Measurements from ENCODE around the gene TM7SF2. TPM values are rescaled to one million over a fixed set of nuclear protein-coding genes. Genes with fewer than 3 reads are reported as not detected.

TM7SF2 gene
- total RNA-seq, 4 donors from 2014 or later: 20.0 to 99.4 (median 53.5) TPM

GRCh38 chr11:65103476-65103875 is 8.2 kb upstream of the TM7SF2 start:
- no peak for DNase-seq
- Histone ChIP-seq H3K4me3 (replicated peaks in 1 of 3) (no peak overlapping the region), H3K27me3 (no peaks in the 10 kb centered on the region), H3K4me1 (peaks cover 0 to 26% of the 10 kb centered on the region in 2 donors), H3K9me3 (no peaks in the 10 kb centered on the region), H3K27ac (no peak overlapping the region), H3K36me3 (peaks cover 9 to 14% of the 10 kb centered on the region in 2 donors)
- intact Hi-C loops (cut with DNase I): no loop called here
- no peak for TF ChIP-seq POLR2A (IDR thresholded peaks at IDR 0.05)
- TF ChIP-seq CTCF (IDR thresholded peaks at IDR 0.05): no peak

- no peak overlapping the region for H3K4me3 ChIP-seq (replicated peaks in 1 of 3)
- H3K9me3 ChIP-seq: no peaks in the 10 kb centered on the region
- H3K36me3 ChIP-seq: peaks cover 14 to 24% of the 10 kb centered on the region in 2 donors
- no peak for TF ChIP-seq POLR2A (IDR thresholded peaks at IDR 0.05)
- TF ChIP-seq CTCF (IDR thresholded peaks at IDR 0.05): no peak
- H3K27me3 ChIP-seq: no peaks in the 10 kb centered on the region
- no peak overlapping the region for H3K27ac ChIP-seq
- peaks cover 0 to 26% of the 10 kb centered on the region in 2 donors for H3K4me1 ChIP-seq
- intact Hi-C loops (cut with DNase I): no loop called here
- 77% methylated on average over 4 of the region's 4 CpGs for WGBS, 2 donors
- no peak for DNase-seq
Measured at GRCh38 chr11:65104628-65105027, 7.0 kb upstream of the TM7SF2 start.

GRCh38 chr11:65107078-65107477 is 4.6 kb upstream of the TM7SF2 start:
- no peak for TF ChIP-seq CTCF (IDR thresholded peaks at IDR 0.05)
- no peak for TF ChIP-seq POLR2A (IDR thresholded peaks at IDR 0.05)
- H3K9me3 ChIP-seq: no peaks in the 10 kb centered on the region
- 95 to 98% methylated on average over 13 to 15 of the region's 15 CpGs for WGBS, 2 donors
- peaks cover 14 to 26% of the 10 kb centered on the region in 2 donors for H3K36me3 ChIP-seq
- H3K4me3 ChIP-seq (replicated peaks in 1 of 3): no peak overlapping the region
- intact Hi-C loops (cut with DNase I): no loop called here
- no peaks in the 10 kb centered on the region for H3K27me3 ChIP-seq
- peaks cover 7 to 27% of the 10 kb centered on the region in 2 donors for H3K4me1 ChIP-seq
- no peak for DNase-seq
- no peak overlapping the region for H3K27ac ChIP-seq

GRCh38 chr11:65107751-65108468 is 3.8 kb upstream of the TM7SF2 start:
- intact Hi-C loops (cut with DNase I): no loop called here
- no peaks in the 10 kb centered on the region for H3K9me3 ChIP-seq
- H3K27me3 ChIP-seq: no peaks in the 10 kb centered on the region
- peaks cover 14 to 27% of the 10 kb centered on the region in 2 donors for H3K4me1 ChIP-seq
- no peak for DNase-seq
- peaks cover 14 to 26% of the 10 kb centered on the region in 2 donors for H3K36me3 ChIP-seq
- TF ChIP-seq CTCF (IDR thresholded peaks at IDR 0.05): no peak
- TF ChIP-seq POLR2A (IDR thresholded peaks at IDR 0.05): no peak
- H3K4me3 ChIP-seq (replicated peaks in 1 of 3): no peak overlapping the region
- H3K27ac ChIP-seq: no peak overlapping the region
- 90 to 95% methylated on average over 17 to 34 of the region's 52 CpGs for WGBS, 2 donors

- TF ChIP-seq POLR2A (IDR thresholded peaks at IDR 0.05) (no peak), CTCF (IDR thresholded peaks at IDR 0.05) (no peak)
- intact Hi-C loops (cut with DNase I): no loop called here
- 92 to 93% methylated on average over 11 to 22 of the region's 38 CpGs for WGBS, 2 donors
Measured at GRCh38 chr11:65108469-65109123, 3.1 kb upstream of the TM7SF2 start.

More at GRCh38 chr11:65108469-65109123, 3.1 kb upstream of the TM7SF2 start:
- Histone ChIP-seq H3K36me3 (peaks cover 14 to 26% of the 10 kb centered on the region in 2 donors), H3K27me3 (no peaks in the 10 kb centered on the region), H3K27ac (no peak overlapping the region), H3K4me1 (peaks cover 21 to 31% of the 10 kb centered on the region in 2 donors), H3K9me3 (no peaks in the 10 kb centered on the region), H3K4me3 (replicated peaks in 1 of 3) (no peak overlapping the region)
- DNase-seq: no peak
